ENCODE data around the gene EHMT1. TPM values are rescaled to one million over a fixed set of nuclear protein-coding genes. Genes with fewer than 3 reads are reported as not detected.
"Not testable (repeated sequence)": the region's sequence is repeated elsewhere in the genome, so short reads cannot be mapped to it uniquely, and the experiment has no call there.

The EHMT1 gene
- total and polyA plus RNA-seq, 2 of the 13 experiments (the other 11 are each of a cell fraction or from before 2014, with no cell fraction given): 23.0 to 27.1 TPM

- H3K4me1 ChIP-seq (ENCODE audit: insufficient read depth, low read length); H3K4me3 ChIP-seq (replicated peaks in 1 of 3; ENCODE audit: insufficient read depth in 1 of 3, low read depth in 2 of 3, low read length in 3 of 3); H4K20me1 ChIP-seq (ENCODE audit: insufficient read depth, low read length); H2AFZ ChIP-seq (ENCODE audit: low read length); H3K27me3 ChIP-seq (ENCODE audit: control insufficient read depth in 1 of 2, insufficient read depth in 2 of 2, low read length in 2 of 2); H3K79me2 ChIP-seq (ENCODE audit: insufficient read depth, low read length); ATAC-seq; H3K4me2 ChIP-seq (ENCODE audit: low read depth, low read length); intact Hi-C loops (cut with micrococcal nuclease; ENCODE audit: unreplicated experiment); FAIRE-seq; in situ Hi-C loops (cut with HindIII; ENCODE audit: extremely low pct_ligation_motif_present, low pct_unique_long_range_greater_than_20kb); H3K27ac ChIP-seq (ENCODE audit: extremely low read length, insufficient read depth, low read length); POLR2A ChIA-PET; H3K9ac ChIP-seq (ENCODE audit: insufficient read depth, low read depth, low read length); H3K9me3 ChIP-seq (ENCODE audit: low read length); CTCF ChIA-PET (ENCODE audit: low intra/inter-chr PET ratio, low total read pairs); H3K36me3 ChIP-seq (replicated peaks in 1 of 2; ENCODE audit: control insufficient read depth in 1 of 2, insufficient read depth in 2 of 2, low read length in 2 of 2); BruUV-seq (replicated peaks); DNase-seq (ENCODE audit: low spot score): not testable (repeated sequence)
- WGBS (ENCODE audit: low lambda C conversion rate): no CpG with 5 or more reads among the region's 6 CpGs
Observed at GRCh38 chr9:137883977-137884376, 265.2 kb downstream of the EHMT1 start.

- H2AFZ ChIP-seq (ENCODE audit: low read length); CTCF ChIA-PET (ENCODE audit: low intra/inter-chr PET ratio, low total read pairs); H4K20me1 ChIP-seq (ENCODE audit: insufficient read depth, low read length); H3K4me3 ChIP-seq (replicated peaks in 1 of 3; ENCODE audit: insufficient read depth in 1 of 3, low read depth in 2 of 3, low read length in 3 of 3); H3K9me3 ChIP-seq (ENCODE audit: low read length); BruUV-seq (replicated peaks); intact Hi-C loops (cut with micrococcal nuclease; ENCODE audit: unreplicated experiment); H3K36me3 ChIP-seq (replicated peaks in 1 of 2; ENCODE audit: control insufficient read depth in 1 of 2, insufficient read depth in 2 of 2, low read length in 2 of 2); H3K4me1 ChIP-seq (ENCODE audit: insufficient read depth, low read length); in situ Hi-C loops (cut with HindIII; ENCODE audit: extremely low pct_ligation_motif_present, low pct_unique_long_range_greater_than_20kb); POLR2A ChIA-PET; H3K27ac ChIP-seq (ENCODE audit: extremely low read length, insufficient read depth, low read length); FAIRE-seq; H3K27me3 ChIP-seq (ENCODE audit: control insufficient read depth in 1 of 2, insufficient read depth in 2 of 2, low read length in 2 of 2); DNase-seq (ENCODE audit: low spot score); H3K79me2 ChIP-seq (ENCODE audit: insufficient read depth, low read length); H3K4me2 ChIP-seq (ENCODE audit: low read depth, low read length); H3K9ac ChIP-seq (ENCODE audit: insufficient read depth, low read depth, low read length): not testable (repeated sequence)
- WGBS (ENCODE audit: low lambda C conversion rate): 9% methylated on average over 1 of the region's 7 CpGs
- ATAC-seq: peak; percentile 45; the same call in 2 of the 3 replicates
- 0 out of 2 replicates have a peak, but pooled peaks have one; percentile 19 for TF ChIP-seq ZNF574 (CRISPR knock-in tag; IDR thresholded peaks at IDR 0.05)
- peak; percentile 38; the same call in 1 of the 2 replicates for TF ChIP-seq SALL1 (CRISPR knock-in tag; IDR thresholded peaks at IDR 0.05)
- peak; percentile 79; the same call in 1 of the 2 replicates for TF ChIP-seq ZBTB44 (CRISPR knock-in tag; IDR thresholded peaks at IDR 0.05)
- TF ChIP-seq REST (IDR thresholded peaks at IDR 0.05; ENCODE audit: borderline replicate concordance in 1 of 2, low read depth in 1 of 2, low read length in 2 of 2): peak; percentile 44 to 89
- peak; percentile 29; the same call in 1 of the 2 replicates for TF ChIP-seq ZNF441 (CRISPR knock-in tag; IDR thresholded peaks at IDR 0.05; ENCODE audit: borderline replicate concordance)
- 0 out of 2 replicates have a peak, but pooled peaks have one; percentile 50 for TF ChIP-seq HES4 (CRISPR knock-in tag; IDR thresholded peaks at IDR 0.05; ENCODE audit: borderline replicate concordance)
- TF ChIP-seq MIER2 (CRISPR knock-in tag; IDR thresholded peaks at IDR 0.05): peak; percentile 92
- peak; percentile 34; the same call in 1 of the 2 replicates for TF ChIP-seq KLF6 (CRISPR knock-in tag; IDR thresholded peaks at IDR 0.05)
- TF ChIP-seq NFKB2 (CRISPR knock-in tag; IDR thresholded peaks at IDR 0.05; ENCODE audit: borderline replicate concordance): peak; percentile 28; the same call in 1 of the 2 replicates
- TF ChIP-seq ZSCAN9 (CRISPR knock-in tag; IDR thresholded peaks at IDR 0.05; ENCODE audit: borderline replicate concordance): 0 out of 2 replicates have a peak, but pooled peaks have one; percentile 38
Observed at GRCh38 chr9:137884547-137884946, 265.7 kb downstream of the EHMT1 start.

All from HepG2 (cell line).